ENCODE results near the gene CBX7.

DNA sequence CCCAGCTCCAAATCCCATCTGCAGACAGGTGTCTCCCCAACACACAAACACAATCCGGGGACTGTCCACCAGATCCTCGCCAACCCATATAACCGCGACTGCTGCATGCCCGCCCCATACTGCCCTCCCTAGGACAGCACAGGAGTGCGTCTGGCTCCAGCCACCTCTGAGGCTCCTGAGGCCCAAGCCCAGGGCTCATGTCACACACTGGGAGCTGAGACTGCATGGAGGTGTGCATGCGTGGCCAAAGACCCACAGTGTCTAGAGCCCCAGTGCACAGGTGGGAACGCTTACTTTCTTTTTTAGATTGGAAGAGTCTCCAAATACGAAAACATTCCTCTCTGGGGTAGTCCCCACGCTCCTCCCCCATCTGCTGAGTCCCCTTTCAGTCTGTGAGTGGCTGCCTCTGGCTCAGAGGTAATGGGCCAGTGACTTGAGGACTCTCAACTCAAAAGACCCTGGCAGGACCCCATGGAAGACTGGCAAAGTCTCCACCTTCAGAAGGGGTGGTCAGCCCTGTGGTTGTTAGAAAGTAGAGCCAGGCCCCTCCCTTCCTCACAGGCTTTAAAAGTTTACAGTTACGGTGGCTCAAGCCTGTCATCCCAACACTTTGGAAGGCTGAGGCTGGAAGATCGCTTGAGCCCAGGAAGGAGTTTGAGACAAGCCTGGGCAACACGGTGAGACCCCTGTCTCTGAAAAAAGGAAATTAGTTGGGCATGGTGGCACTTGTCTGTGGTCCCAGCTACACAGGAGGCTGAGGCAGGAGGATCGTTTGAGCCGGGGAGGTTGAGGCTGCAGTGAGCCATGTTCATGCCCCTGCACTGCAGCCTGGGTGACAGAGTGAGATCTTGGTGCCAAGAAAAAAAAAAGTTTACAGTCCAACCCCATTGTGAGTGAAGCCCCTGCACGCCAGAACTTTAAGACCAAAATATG, 2.3 kb downstream of the CBX7 start:
- TF ChIP-seq, protein P1, sequence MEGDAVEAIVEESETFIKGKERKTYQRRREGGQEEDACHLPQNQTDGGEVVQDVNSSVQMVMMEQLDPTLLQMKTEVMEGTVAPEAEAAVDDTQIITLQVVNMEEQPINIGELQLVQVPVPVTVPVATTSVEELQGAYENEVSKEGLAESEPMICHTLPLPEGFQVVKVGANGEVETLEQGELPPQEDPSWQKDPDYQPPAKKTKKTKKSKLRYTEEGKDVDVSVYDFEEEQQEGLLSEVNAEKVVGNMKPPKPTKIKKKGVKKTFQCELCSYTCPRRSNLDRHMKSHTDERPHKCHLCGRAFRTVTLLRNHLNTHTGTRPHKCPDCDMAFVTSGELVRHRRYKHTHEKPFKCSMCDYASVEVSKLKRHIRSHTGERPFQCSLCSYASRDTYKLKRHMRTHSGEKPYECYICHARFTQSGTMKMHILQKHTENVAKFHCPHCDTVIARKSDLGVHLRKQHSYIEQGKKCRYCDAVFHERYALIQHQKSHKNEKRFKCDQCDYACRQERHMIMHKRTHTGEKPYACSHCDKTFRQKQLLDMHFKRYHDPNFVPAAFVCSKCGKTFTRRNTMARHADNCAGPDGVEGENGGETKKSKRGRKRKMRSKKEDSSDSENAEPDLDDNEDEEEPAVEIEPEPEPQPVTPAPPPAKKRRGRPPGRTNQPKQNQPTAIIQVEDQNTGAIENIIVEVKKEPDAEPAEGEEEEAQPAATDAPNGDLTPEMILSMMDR (IDR thresholded peaks at IDR 0.05; ENCODE audit: insufficient read depth, low read length): no peak
- no peak for TF ChIP-seq GABPA (IDR thresholded peaks at IDR 0.05; ENCODE audit: low read depth)

Measured in HL-60 (cell line).